ENCODE results near the gene HAPLN2.

The HAPLN2 gene

DNA sequence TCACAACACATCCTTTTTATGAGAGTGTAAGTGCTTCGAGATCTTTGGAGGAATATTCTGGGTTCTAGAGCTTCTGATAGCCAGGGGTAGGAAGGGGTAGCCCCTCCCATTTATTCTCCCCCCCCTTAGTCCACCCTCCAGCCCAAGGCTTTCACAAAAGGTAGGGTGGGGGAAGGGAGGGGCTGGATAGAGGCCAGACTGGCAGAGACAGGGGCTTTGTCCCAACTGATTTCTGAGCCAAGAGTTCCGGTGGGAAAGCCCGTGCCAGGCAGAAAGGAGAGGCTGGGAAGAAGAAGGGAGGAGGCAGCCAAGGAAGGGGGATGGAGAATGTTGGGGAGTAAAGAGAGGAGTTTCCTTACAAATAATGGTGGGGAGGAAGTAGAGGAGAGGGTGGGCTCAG, 25.8 kb downstream of the HAPLN2 start:
- DNase-seq (ENCODE audit: low read depth in 2 of 2), result no peak

DNA sequence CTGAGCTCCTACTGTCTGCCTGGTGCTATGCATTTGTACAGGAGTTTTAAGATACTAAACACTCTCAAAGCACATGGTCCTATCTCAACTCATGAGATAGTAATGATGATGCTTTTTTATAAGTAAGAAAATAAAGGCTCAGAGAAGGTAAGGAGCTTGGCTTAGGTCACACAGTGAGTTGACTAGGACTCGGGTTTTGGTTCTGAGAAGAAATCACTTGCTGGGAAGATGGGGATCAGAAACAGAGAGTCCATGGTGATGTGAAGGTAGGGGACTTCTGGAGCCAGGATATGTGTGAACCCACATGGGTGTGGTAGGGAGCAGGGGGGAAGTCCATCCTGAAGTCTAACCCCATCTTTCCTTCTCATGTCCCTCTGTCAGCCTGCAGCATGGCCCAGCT, 26.5 kb downstream of the HAPLN2 start:
- no peak for DNase-seq (ENCODE audit: low read depth in 2 of 2)

DNA sequence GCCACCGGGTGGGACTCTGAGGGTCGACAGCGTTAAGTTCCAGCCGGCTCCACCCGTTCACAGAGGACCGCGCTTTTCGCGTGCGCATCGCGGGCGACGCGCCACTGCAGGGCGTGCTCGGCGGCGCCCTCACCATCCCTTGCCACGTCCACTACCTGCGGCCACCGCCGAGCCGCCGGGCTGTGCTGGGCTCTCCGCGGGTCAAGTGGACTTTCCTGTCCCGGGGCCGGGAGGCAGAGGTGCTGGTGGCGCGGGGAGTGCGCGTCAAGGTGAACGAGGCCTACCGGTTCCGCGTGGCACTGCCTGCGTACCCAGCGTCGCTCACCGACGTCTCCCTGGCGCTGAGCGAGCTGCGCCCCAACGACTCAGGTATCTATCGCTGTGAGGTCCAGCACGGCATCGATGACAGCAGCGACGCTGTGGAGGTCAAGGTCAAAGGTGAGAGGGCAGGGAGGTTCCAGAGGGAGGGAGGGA, 27.6 kb downstream of the HAPLN2 start:
- no peak for DNase-seq (ENCODE audit: low read depth in 2 of 2)

DNA sequence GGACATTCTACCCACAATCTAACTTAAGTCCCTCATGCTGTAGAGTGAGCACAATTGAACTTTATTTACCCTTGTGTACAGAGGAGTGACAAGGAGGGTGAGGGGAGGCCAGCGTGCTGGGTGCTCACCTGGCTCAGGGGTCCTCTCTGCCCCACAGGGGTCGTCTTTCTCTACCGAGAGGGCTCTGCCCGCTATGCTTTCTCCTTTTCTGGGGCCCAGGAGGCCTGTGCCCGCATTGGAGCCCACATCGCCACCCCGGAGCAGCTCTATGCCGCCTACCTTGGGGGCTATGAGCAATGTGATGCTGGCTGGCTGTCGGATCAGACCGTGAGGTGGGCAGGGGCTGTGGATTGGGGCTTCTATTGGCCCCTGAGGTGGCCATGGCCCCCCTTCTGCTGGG, 28.1 kb downstream of the HAPLN2 start:
- no peak for DNase-seq (ENCODE audit: low read depth in 2 of 2)

DNA sequence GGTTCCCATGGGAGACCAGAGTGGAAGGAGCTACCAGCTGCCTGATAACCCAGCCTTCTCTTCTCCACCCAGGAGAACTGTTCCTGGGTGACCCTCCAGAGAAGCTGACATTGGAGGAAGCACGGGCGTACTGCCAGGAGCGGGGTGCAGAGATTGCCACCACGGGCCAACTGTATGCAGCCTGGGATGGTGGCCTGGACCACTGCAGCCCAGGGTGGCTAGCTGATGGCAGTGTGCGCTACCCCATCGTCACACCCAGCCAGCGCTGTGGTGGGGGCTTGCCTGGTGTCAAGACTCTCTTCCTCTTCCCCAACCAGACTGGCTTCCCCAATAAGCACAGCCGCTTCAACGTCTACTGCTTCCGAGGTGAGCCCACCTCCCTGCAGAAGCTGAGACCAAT, 29.3 kb downstream of the HAPLN2 start:
- DNase-seq (ENCODE audit: low read depth in 2 of 2), result no peak

DNA sequence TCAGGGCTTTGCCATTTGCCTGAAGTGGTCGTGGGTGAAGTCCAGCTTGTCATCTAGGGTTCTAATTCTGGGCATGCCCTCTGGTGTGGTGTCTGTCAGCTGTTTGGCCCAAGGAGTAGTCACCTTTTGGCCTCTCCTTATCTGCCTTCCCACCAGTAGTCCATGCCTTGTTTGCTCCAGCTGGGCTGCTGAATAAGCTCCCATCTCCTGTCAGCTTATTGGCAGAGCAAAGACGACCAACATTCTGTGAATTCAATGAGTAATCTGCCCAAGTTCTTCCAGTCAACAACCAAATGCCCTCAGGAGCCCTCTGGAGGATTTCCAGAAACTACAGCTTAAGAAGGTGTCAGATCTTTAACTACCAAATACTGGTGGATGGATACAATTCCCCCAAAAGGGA, 29.7 kb downstream of the HAPLN2 start:
- no peak for DNase-seq (ENCODE audit: low read depth in 2 of 2)

DNA sequence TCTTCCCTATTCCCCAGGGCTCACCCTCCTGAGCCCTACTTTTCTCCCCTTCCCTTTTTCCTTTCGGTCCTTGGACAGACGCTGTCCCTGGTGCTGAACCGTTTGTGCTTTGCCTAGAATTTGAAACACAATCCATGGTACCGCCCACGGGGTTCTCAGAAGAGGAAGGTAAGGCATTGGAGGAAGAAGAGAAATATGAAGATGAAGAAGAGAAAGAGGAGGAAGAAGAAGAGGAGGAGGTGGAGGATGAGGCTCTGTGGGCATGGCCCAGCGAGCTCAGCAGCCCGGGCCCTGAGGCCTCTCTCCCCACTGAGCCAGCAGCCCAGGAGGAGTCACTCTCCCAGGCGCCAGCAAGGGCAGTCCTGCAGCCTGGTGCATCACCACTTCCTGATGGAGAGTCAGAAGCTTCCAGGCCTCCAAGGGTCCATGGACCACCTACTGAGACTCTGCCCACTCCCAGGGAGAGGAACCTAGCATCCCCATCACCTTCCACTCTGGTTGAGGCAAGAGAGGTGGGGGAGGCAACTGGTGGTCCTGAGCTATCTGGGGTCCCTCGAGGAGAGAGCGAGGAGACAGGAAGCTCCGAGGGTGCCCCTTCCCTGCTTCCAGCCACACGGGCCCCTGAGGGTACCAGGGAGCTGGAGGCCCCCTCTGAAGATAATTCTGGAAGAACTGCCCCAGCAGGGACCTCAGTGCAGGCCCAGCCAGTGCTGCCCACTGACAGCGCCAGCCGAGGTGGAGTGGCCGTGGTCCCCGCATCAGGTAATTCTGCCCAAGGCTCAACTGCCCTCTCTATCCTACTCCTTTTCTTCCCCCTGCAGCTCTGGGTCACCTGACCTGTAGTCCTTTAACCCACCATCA, 33.1 kb downstream of the HAPLN2 start:
- DNase-seq (ENCODE audit: low read depth in 2 of 2), result no peak

DNA sequence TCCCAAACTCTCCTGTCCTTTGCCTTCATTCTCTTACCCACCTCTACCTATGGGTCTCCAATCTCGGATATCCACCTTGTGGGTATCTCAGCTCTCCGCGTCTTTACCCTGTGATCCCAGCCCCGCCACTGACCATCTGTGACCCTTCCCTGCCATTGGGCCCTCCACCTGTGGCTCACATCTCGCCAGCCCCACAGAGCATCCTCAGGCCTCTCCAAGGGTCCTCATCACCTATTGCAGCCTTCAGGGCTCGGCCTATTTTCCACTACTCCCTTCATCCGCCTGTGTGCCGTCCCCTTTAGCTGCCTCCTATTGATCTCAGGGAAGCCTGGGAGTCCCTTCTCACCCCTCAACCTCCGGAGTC, 33.8 kb downstream of the HAPLN2 start:
- no peak for DNase-seq (ENCODE audit: low read depth in 2 of 2)

DNA sequence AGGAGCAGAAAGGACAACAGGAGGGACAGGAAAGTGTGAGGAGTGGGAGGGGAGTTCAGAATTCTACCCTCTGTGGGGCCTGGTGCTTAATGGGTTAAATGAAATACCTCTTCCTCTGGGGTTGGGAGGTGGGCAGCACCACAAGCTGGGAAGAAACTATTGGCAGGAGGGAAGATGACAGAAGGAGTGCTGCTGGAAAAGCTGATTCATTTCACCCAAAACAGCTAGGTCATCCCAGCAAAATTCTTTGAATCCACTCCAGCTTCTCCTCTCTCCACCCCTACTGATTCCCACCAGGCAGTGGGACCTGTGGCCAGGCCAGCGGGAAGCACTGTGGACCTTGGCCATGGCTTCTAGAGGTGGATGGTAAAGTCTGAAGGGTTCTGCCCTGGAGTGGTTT, 35.5 kb downstream of the HAPLN2 start:
- DNase-seq (ENCODE audit: low read depth in 2 of 2), result no peak

DNA sequence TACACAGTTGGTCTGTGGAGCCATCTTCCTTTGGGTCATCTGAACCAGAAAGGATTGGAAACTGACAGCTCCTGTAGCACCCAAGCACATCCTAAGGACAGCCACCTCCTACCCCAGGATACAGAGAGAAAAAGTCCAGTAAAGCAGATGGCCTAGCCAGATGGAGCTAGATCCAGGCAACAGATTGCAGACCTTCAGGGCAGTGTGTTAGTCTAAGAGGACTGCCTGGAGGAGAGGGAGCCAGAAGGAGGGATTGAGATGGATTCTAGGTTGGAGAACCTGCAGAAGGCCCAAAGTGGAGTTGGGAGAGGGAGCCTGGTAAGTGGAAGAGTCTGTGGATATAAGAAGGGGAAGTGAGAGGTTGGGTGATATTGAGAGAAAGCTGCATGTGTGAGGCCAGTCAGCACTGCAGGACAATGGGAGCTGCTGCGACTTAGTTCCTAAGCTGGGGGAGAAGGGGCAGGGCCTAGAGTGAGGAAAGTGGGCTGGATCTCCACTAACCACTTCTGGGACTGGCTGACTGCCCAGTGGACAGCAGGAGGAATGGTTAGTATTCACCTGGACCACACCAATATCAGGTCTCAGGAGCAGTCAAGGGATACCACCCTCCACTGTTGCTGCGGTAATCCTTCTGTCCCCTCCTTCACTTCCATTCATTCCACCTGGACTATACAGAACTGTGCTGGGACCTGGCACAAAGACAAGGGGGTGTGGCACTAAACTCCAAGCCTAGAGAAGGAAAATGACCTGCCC, 36.1 kb downstream of the HAPLN2 start:
- DNase-seq (ENCODE audit: low read depth in 2 of 2), result no peak

DNA sequence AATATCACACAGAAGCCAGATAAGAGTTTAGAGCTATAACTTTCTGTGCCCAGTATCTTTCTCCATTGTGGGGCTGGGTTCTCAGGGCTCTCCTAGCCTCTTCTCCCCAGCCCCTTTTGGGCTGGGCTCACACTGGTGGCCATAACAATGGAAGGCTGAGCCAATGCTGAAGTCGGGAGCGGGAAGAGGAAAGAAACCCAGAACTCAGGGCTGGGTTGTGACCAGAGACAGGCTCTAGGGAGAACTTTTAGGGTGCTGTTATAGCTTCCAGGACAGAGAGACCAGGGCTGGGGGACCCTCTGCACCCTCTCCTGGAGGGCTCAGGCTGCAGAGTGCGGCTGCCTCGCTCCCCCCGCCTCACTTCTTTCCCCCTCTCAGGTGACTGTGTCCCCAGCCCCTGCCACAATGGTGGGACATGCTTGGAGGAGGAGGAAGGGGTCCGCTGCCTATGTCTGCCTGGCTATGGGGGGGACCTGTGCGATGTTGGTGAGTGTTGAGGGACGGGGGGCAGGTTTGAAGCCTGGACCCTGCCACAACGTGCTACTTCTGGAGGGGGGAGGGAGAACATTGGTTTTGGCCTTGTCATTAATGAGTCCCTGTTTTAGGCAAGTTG, 36.8 kb downstream of the HAPLN2 start:
- no peak for DNase-seq (ENCODE audit: low read depth in 2 of 2)

DNA sequence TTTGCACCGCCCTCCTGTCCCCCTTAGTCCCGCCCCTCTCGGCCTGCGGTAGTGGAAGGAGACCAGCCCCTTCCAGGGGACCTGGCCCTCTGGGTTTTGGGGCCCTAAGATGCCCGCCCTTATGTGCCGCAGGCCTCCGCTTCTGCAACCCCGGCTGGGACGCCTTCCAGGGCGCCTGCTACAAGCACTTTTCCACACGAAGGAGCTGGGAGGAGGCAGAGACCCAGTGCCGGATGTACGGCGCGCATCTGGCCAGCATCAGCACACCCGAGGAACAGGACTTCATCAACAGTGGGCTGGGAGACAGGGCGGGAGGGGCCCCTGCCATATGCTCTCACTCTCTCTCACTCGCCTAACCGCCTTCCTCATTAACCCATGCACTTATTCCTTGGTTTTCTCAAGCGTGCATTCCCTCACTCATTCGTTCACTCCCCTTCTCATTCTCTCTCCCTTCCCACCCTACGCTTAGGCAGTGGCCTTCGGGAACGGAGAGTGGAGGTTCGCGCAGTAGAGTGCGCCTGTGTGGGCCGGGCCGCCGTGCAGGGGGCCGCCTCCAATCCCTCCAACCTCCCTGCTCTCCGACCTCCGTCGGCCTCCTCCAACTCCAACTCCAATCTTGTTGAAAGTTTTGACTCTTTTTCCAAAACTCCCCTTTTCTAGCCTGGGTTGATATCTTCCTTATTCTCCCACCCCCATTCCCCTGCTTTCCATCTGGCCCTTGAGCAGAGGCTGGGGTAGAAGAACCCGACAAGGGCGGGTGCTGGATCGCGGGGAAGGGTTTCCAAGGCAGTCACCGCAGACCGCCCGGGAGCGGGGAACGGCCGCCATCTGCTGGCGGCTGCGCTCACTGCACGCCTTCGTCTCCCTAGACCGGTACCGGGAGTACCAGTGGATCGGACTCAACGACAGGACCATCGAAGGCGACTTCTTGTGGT, 37.9 kb downstream of the HAPLN2 start:
- peak; percentile 49 to 61 for DNase-seq (ENCODE audit: low read depth in 2 of 2)

DNA sequence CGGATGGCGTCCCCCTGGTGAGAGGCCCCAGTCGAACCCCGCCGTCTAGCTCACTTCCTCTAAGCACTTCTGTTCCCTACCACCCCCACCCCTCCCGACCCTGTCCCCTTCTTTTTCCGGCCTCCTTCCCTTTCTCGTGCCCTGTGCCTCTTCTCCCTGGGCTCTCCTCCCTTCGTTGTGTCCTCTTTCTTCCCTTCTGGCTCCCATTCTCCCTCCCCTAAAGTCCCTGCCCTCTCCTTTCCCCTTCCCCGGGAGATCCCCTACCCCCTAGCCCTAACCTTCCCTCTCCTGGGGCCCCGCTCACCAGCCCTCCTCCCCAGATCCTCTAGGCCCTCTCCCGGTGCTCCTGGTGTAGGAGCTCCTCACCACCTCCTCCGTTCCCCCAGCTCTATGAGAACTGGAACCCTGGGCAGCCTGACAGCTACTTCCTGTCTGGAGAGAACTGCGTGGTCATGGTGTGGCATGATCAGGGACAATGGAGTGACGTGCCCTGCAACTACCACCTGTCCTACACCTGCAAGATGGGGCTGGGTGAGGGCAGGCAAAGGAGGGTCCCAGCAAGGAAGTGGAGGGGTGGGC, 38.6 kb downstream of the HAPLN2 start:
- no peak for DNase-seq (ENCODE audit: low read depth in 2 of 2)

DNA sequence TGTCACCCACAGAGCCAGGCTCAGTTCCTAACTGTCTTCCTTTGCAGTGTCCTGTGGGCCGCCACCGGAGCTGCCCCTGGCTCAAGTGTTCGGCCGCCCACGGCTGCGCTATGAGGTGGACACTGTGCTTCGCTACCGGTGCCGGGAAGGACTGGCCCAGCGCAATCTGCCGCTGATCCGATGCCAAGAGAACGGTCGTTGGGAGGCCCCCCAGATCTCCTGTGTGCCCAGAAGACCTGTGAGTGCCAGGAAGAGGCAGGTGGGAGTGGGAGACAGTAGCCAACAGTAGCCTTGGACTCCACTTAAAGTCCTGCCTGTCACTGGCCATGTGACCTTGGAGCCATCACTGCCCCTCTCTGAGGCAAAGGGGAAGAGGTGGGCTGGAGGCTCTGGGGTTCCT, 39.3 kb downstream of the HAPLN2 start:
- no peak for DNase-seq (ENCODE audit: low read depth in 2 of 2)

DNA sequence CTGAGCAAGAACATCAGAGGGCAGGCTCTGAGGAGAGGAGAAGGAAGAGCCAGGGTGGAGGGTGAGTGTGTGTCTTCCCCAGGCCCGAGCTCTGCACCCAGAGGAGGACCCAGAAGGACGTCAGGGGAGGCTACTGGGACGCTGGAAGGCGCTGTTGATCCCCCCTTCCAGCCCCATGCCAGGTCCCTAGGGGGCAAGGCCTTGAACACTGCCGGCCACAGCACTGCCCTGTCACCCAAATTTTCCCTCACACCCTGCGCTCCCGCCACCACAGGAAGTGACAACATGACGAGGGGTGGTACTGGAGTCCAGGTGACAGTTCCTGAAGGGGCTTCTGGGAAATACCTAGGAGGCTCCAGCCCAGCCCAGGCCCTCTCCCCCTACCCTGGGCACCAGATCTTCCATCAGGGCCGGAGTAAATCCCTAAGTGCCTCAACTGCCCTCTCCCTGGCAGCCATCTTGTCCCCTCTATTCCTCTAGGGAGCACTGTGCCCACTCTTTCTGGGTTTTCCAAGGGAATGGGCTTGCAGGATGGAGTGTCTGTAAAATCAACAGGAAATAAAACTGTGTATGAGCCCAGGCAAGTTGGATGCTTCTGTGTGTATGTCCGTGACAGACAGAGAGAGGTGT, 39.8 kb downstream of the HAPLN2 start:
- no peak for DNase-seq (ENCODE audit: low read depth in 2 of 2)

DNA sequence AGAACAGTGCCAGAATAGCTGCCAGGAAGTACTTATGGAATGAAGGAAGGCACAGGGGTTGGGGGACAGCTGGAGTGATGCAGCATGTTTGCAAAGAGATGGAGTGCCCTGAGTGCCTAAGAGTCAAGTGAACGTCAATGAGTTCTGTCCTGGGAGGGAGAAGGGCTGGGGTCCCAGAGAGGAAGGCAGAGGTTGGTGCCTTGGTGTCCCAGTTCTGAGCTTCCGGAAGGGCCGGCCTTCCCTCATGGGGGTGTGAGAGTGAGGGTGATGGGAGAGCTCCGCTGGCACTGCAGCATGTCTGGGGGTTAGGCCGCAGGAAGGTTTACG, 40.4 kb downstream of the HAPLN2 start:
- DNase-seq (ENCODE audit: low read depth in 2 of 2), result no peak

DNA sequence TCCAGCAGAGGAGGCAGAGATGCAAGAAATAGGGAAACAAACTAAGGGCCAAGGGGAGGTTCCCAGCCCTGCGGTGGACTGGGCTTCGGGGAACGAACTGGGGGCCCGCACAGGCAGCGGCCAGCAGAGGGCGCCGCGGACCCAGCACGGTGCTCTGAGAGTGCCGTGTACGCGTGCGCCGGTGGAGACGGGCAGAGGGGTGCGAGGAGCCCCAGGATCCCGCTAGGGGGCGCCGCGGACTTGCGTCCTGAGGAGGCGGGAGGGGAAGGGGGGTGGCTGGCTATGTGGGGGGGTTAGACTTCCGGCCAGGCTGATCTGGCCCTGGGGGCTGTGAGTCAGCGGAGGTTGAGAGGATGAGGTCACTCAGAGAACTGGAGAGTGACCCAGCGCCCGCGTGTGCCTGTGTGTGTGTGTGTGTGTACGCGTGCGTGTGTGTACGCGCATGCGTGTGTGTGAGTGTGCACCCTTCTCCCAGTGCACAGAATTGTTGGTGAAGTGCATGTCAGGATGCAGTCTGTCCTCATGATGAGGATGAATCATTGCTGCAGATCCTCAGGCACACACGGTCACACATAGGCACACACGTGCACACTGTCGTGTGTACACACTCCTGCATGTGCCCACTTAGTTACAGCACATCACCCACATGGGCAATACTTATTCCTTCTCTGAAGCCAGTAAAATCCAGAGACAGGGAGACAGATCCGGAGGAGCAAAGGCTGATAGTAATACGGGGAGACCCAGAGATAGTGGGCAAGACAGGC, 41.0 kb downstream of the HAPLN2 start:
- DNase-seq (ENCODE audit: low read depth in 2 of 2), result peak; percentile 69 to 78

DNA sequence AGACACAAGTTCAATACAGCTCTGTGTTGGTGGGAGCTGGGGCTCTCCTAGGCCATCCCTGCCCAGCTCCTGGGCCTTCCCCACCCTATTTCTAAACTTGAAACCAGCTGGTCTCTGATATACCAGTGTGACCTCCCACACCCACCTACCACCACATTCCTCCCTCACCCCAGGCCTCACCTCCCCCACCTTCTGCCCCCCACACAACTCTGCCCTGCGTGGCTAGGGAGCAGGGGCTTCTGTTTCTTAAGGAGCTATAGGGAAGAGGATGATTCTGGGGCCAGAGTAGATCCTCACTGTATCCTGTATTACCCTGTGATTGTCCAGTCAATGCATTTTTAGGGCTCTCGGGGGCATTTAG, 41.5 kb downstream of the HAPLN2 start:
- no peak for DNase-seq (ENCODE audit: low read depth in 2 of 2)

DNA sequence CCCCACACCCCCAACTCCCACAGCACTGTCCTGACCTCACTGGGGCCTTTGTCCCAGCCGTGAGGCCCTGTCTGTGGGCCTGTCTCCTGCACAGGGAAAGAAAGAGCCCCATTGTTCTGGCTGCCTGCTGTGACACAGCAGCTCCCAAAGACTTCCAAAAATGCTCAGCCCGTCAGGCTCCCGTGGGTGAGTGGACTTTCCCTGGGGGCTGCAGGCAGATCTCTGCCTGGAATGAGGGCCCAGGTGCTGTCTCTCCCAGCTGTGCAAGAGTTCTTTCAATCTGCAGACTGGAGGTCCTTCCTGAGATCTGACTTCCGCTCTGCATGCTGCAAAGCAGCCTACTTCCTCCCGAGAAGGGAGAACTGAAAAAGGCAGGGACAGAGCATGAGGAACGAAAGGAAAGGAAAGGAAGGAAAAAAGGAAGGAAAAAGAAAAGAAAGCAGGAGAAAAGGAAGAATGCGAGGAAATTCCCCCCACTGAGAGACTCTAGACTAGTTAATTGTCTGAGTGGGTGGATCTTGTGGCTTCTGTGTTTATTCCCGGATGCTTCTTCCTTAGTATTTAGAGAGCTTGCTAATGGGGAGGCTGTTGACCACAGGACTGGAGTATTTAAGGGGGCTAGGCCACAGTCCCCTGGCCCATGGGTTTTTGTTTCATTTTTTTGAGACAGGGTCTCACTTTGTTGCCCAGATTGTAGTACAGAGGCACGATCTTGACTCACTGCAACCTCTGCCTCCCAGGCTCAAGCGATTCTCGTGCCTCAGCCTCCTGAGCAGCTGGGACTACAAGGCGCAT, 43.0 kb downstream of the HAPLN2 start:
- no peak for DNase-seq (ENCODE audit: low read depth in 2 of 2)

DNA sequence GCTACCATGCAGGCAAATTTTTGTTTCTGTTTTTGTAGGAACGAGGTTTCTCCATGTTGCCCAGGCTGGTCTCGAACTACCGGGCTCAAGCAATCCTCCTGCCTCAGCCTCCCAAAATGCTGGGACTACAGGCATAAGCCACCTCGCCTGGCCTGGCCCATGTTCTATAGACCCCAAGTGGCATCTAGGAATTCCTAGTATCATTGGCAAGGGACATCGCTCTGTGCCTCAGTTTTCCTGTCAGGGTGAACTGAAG, 43.5 kb downstream of the HAPLN2 start:
- DNase-seq (ENCODE audit: low read depth in 2 of 2), result no peak
